ENCODE data around the gene SAA4. TPM values are rescaled to one million over a fixed set of nuclear protein-coding genes. Genes with fewer than 3 reads are reported as not detected.
"Not testable (repeated sequence)": the region's sequence is repeated elsewhere in the genome, so short reads cannot be mapped to it uniquely, and the experiment has no call there.

SAA4 gene
- polyA plus RNA-seq, 1 donor from 2014 or later, result 0.58 TPM

DNA sequence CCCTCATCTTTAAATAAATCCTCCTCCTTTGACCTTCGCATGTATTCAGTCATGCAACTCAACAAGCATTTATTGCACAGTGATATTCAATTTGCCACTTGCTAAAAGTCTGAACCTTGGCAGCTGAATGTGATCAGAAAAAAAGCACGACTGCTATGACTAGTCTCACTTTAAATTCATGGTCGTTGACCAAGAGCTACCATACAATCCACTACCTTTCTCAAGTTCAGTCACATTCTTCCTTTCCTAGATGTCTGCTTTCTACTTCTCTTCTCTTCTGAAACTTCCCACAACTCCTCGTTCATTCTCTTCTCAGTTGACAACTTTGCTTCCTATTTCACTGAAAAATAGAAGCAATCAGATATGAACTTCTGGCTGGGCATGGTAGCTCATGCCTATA lies 27.4 kb upstream of the SAA4 start:
- Histone ChIP-seq H3K9me2 (ENCODE audit: insufficient read depth, low read length) (no peaks in the 10 kb centered on the region), H3K36me3 (ENCODE audit: insufficient read depth, low read length) (no peaks in the 10 kb centered on the region), H3K9ac (ENCODE audit: low read length) (no peak overlapping the region), H3K4me2 (ENCODE audit: low read length) (no peak overlapping the region), H3K79me2 (replicated peaks; ENCODE audit: insufficient read depth, low read length) (no peaks in the 10 kb centered on the region), H3K9me3 (ENCODE audit: low read length) (no peaks in the 10 kb centered on the region), H3F3A (ENCODE audit: insufficient read depth, low read length, poor library complexity, severe bottlenecking) (no peaks in the 10 kb centered on the region), H3K27me3 (ENCODE audit: insufficient read depth, low read depth, low read length) (no peaks in the 10 kb centered on the region), H4K20me1 (ENCODE audit: insufficient read depth) (no peaks in the 10 kb centered on the region), H3K4me3 (ENCODE audit: low read length) (no peak overlapping the region), H3K27ac (ENCODE audit: low read length) (no peak overlapping the region), H2AFZ (ENCODE audit: low read depth, low read length) (no peak overlapping the region)
- no peak for TF ChIP-seq POLR2AphosphoS5 (IDR thresholded peaks at IDR 0.05)
- TF ChIP-seq EP300 (conservative IDR thresholded peaks at IDR 0.05; ENCODE audit: poor library complexity, severe bottlenecking), result no peak
- TF ChIP-seq, protein P1, sequence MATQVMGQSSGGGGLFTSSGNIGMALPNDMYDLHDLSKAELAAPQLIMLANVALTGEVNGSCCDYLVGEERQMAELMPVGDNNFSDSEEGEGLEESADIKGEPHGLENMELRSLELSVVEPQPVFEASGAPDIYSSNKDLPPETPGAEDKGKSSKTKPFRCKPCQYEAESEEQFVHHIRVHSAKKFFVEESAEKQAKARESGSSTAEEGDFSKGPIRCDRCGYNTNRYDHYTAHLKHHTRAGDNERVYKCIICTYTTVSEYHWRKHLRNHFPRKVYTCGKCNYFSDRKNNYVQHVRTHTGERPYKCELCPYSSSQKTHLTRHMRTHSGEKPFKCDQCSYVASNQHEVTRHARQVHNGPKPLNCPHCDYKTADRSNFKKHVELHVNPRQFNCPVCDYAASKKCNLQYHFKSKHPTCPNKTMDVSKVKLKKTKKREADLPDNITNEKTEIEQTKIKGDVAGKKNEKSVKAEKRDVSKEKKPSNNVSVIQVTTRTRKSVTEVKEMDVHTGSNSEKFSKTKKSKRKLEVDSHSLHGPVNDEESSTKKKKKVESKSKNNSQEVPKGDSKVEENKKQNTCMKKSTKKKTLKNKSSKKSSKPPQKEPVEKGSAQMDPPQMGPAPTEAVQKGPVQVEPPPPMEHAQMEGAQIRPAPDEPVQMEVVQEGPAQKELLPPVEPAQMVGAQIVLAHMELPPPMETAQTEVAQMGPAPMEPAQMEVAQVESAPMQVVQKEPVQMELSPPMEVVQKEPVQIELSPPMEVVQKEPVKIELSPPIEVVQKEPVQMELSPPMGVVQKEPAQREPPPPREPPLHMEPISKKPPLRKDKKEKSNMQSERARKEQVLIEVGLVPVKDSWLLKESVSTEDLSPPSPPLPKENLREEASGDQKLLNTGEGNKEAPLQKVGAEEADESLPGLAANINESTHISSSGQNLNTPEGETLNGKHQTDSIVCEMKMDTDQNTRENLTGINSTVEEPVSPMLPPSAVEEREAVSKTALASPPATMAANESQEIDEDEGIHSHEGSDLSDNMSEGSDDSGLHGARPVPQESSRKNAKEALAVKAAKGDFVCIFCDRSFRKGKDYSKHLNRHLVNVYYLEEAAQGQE (IDR thresholded peaks at IDR 0.05; ENCODE audit: borderline replicate concordance), result no peak
- TF ChIP-seq MXI1 (conservative IDR thresholded peaks at IDR 0.05; ENCODE audit: poor library complexity, severe bottlenecking), result no peak
- no peak for TF ChIP-seq RAD21 (conservative IDR thresholded peaks at IDR 0.05)
- TF ChIP-seq EZH2 (IDR thresholded peaks at IDR 0.05; ENCODE audit: borderline replicate concordance, insufficient read depth, low read length, poor library complexity, severe bottlenecking), result no peak
- TF ChIP-seq TAF1 (IDR thresholded peaks at IDR 0.05; ENCODE audit: low read depth), result no peak
- TF ChIP-seq, protein P2, sequence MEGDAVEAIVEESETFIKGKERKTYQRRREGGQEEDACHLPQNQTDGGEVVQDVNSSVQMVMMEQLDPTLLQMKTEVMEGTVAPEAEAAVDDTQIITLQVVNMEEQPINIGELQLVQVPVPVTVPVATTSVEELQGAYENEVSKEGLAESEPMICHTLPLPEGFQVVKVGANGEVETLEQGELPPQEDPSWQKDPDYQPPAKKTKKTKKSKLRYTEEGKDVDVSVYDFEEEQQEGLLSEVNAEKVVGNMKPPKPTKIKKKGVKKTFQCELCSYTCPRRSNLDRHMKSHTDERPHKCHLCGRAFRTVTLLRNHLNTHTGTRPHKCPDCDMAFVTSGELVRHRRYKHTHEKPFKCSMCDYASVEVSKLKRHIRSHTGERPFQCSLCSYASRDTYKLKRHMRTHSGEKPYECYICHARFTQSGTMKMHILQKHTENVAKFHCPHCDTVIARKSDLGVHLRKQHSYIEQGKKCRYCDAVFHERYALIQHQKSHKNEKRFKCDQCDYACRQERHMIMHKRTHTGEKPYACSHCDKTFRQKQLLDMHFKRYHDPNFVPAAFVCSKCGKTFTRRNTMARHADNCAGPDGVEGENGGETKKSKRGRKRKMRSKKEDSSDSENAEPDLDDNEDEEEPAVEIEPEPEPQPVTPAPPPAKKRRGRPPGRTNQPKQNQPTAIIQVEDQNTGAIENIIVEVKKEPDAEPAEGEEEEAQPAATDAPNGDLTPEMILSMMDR (IDR thresholded peaks at IDR 0.05; ENCODE audit: poor library complexity, severe bottlenecking), result no peak
- no peak for TF ChIP-seq SMC3 (conservative IDR thresholded peaks at IDR 0.05; ENCODE audit: poor library complexity)

- H3K4me3 ChIP-seq (ENCODE audit: low read length); H3K27me3 ChIP-seq (ENCODE audit: insufficient read depth, low read depth, low read length); H3K36me3 ChIP-seq (ENCODE audit: insufficient read depth, low read length); H3K4me2 ChIP-seq (ENCODE audit: low read length); H3K79me2 ChIP-seq (replicated peaks; ENCODE audit: insufficient read depth, low read length); H3F3A ChIP-seq (ENCODE audit: insufficient read depth, low read length, poor library complexity, severe bottlenecking); H4K20me1 ChIP-seq (ENCODE audit: insufficient read depth); H3K9me3 ChIP-seq (ENCODE audit: low read length); H3K9ac ChIP-seq (ENCODE audit: low read length); H3K27ac ChIP-seq (ENCODE audit: low read length); H2AFZ ChIP-seq (ENCODE audit: low read depth, low read length); H3K9me2 ChIP-seq (ENCODE audit: insufficient read depth, low read length): not testable (repeated sequence)
These were observed 26.2 kb upstream of the SAA4 start for GRCh38 chr11:18262681-18263350.
